Measurements from ENCODE around the gene DISP3. TPM values are rescaled to one million over a fixed set of nuclear protein-coding genes. Genes with fewer than 3 reads are reported as not detected.

DISP3 gene
- total and polyA plus RNA-seq, 9 of the 15 experiments (the other 6 are each of a cell fraction or from before 2014, with no cell fraction given) = 0.03 to 0.19 (median 0.15) TPM; not detected in 5

DNA sequence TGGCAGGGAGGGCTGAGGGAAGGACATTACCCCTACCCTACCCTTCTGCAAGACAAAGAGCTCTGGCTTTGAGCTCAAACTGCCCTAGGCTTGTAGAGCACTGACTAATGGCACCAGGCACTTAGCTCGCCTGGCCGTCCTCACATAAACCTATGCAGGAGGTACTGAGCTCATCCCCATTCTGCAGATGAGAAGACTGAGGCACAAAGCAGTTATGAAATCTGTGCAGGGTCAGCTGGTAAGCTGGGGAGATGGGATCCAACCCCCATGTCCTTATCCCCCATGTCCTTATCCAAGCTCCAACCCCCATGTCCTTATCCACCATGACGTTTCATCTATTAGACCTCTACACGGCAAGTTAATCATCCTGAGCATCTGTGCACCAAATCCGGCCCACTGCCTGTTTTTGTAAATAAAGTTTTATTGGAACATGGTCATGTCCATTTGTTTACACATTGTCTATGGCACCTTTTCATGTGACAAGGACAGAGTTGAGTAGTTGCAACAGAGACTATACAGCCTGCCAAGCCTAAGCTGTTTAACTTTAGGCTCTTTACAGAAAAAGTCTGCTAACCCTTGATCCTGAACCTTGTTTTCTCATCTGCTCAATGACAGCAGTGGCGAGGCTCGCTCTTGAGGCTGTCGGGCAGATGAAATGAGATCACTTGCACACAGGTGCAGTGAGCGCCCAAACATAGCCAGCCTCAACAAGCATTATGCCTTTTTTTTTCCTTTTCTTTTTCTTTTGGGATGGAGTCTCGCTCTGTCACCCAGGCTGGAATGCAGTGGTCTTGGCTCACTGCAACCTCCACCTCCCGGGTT is 88.5 kb downstream of the DISP3 start (continued):
- TF ChIP-seq U2AF1 (optimal IDR thresholded peaks at IDR 0.05; ENCODE audit: low read depth, low read length) (no peak), NRF1 (conservative IDR thresholded peaks at IDR 0.05 in 1 of 2, IDR thresholded peaks at IDR 0.05 in 1 of 2) (no peak), HNRNPH1 (optimal IDR thresholded peaks at IDR 0.05; ENCODE audit: low read depth, low read length) (no peak), PHTF2 (CRISPR knock-in tag; IDR thresholded peaks at IDR 0.05) (no peak), KLF13 (tag; IDR thresholded peaks at IDR 0.05; ENCODE audit: borderline replicate concordance, low read depth) (no peak), ILK (tag; IDR thresholded peaks at IDR 0.05; ENCODE audit: borderline replicate concordance, low read depth) (no peak), NFYB (IDR thresholded peaks at IDR 0.05; ENCODE audit: extremely low read depth, insufficient read length) (no peak), CCNT2 (IDR thresholded peaks at IDR 0.05; ENCODE audit: borderline replicate concordance, extremely low read depth, insufficient read length, low read depth, low read length) (no peak), KDM5B (IDR thresholded peaks at IDR 0.05; ENCODE audit: insufficient replicate concordance, low read depth, low read length) (no peak), OTX1 (CRISPR knock-in tag; IDR thresholded peaks at IDR 0.05) (no peak), FOXK2 (conservative IDR thresholded peaks at IDR 0.05 in 1 of 2, IDR thresholded peaks at IDR 0.05 in 1 of 2; ENCODE audit: low read depth in 2 of 2) (no peak), GATAD2B (IDR thresholded peaks at IDR 0.05; ENCODE audit: borderline replicate concordance) (no peak), CBX1 (IDR thresholded peaks at IDR 0.05; ENCODE audit: low read depth) (no peak), PTBP1 (IDR thresholded peaks at IDR 0.05; ENCODE audit: low read depth, low read length) (no peak), RFX7 (CRISPR knock-in tag; IDR thresholded peaks at IDR 0.05) (no peak), CBX8 (IDR thresholded peaks at IDR 0.05; ENCODE audit: borderline replicate concordance, extremely low read depth, low read depth, low read length, poor library complexity, severe bottlenecking) (no peak)
- TF ChIP-seq, protein P1, sequence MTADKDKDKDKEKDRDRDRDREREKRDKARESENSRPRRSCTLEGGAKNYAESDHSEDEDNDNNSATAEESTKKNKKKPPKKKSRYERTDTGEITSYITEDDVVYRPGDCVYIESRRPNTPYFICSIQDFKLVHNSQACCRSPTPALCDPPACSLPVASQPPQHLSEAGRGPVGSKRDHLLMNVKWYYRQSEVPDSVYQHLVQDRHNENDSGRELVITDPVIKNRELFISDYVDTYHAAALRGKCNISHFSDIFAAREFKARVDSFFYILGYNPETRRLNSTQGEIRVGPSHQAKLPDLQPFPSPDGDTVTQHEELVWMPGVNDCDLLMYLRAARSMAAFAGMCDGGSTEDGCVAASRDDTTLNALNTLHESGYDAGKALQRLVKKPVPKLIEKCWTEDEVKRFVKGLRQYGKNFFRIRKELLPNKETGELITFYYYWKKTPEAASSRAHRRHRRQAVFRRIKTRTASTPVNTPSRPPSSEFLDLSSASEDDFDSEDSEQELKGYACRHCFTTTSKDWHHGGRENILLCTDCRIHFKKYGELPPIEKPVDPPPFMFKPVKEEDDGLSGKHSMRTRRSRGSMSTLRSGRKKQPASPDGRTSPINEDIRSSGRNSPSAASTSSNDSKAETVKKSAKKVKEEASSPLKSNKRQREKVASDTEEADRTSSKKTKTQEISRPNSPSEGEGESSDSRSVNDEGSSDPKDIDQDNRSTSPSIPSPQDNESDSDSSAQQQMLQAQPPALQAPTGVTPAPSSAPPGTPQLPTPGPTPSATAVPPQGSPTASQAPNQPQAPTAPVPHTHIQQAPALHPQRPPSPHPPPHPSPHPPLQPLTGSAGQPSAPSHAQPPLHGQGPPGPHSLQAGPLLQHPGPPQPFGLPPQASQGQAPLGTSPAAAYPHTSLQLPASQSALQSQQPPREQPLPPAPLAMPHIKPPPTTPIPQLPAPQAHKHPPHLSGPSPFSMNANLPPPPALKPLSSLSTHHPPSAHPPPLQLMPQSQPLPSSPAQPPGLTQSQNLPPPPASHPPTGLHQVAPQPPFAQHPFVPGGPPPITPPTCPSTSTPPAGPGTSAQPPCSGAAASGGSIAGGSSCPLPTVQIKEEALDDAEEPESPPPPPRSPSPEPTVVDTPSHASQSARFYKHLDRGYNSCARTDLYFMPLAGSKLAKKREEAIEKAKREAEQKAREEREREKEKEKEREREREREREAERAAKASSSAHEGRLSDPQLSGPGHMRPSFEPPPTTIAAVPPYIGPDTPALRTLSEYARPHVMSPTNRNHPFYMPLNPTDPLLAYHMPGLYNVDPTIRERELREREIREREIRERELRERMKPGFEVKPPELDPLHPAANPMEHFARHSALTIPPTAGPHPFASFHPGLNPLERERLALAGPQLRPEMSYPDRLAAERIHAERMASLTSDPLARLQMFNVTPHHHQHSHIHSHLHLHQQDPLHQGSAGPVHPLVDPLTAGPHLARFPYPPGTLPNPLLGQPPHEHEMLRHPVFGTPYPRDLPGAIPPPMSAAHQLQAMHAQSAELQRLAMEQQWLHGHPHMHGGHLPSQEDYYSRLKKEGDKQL (CRISPR knock-in tag; IDR thresholded peaks at IDR 0.05; ENCODE audit: borderline replicate concordance) = no peak
- TF ChIP-seq, protein P2, sequence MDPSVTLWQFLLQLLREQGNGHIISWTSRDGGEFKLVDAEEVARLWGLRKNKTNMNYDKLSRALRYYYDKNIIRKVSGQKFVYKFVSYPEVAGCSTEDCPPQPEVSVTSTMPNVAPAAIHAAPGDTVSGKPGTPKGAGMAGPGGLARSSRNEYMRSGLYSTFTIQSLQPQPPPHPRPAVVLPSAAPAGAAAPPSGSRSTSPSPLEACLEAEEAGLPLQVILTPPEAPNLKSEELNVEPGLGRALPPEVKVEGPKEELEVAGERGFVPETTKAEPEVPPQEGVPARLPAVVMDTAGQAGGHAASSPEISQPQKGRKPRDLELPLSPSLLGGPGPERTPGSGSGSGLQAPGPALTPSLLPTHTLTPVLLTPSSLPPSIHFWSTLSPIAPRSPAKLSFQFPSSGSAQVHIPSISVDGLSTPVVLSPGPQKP (CRISPR knock-in tag; IDR thresholded peaks at IDR 0.05) = no peak
- TF ChIP-seq, protein P3, sequence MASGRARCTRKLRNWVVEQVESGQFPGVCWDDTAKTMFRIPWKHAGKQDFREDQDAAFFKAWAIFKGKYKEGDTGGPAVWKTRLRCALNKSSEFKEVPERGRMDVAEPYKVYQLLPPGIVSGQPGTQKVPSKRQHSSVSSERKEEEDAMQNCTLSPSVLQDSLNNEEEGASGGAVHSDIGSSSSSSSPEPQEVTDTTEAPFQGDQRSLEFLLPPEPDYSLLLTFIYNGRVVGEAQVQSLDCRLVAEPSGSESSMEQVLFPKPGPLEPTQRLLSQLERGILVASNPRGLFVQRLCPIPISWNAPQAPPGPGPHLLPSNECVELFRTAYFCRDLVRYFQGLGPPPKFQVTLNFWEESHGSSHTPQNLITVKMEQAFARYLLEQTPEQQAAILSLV (tag; IDR thresholded peaks at IDR 0.05) = no peak
